ENCODE measurements around the gene BAG5. TPM values are rescaled to one million over a fixed set of nuclear protein-coding genes. Genes with fewer than 3 reads are reported as not detected.

BAG5 gene
- total and polyA plus RNA-seq, 2 of the 8 experiments (the other 6 are each of a cell fraction or from before 2014, with no cell fraction given), result 7.4 to 29.5 TPM

DNA sequence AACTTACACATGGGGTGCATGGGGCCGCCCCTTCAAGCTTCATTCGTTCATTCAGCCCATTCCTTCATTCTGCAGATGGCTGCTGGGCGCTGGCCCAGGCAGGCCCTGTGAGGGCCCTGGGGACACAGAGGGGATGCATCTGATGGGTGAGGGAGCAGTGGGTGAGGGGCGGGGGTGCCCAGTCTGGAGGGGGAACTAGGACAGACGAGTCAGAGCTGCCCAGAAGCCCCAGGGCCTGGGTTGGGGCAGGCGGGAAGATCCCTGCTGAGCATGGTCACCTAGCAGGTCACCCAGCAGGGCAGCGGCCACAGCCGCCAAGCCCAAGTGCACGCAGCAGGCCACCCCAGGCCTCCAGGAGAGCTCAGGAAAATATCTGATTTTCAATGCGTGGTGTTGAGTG lies 19.3 kb downstream of the BAG5 start:
- peak overlapping the region; percentile 97 for H2BK120ac ChIP-seq (replicated peaks; ENCODE audit: low read depth, low read length)

More for the DNA sequence above, 19.3 kb downstream of the BAG5 start:
- Histone ChIP-seq H3K14ac (ENCODE audit: insufficient read length) (no peak overlapping the region), H4K20me1 (replicated peaks in 1 of 2; ENCODE audit: control insufficient read depth in 1 of 2, insufficient read depth in 2 of 2, low read length in 2 of 2) (peaks cover 0 to 8% of the 10 kb centered on the region in 2 experiments), H2BK12ac (ENCODE audit: low read depth, low read length) (peak overlapping the region; percentile 100; the same call in 1 of the 2 replicates), H2BK15ac (ENCODE audit: low read length) (peak overlapping the region; percentile 98; the same call in 1 of the 2 replicates), H3K36me3 (ENCODE audit: control insufficient read depth in 2 of 4, insufficient read depth in 4 of 4, low read length in 3 of 4) (no peaks in the 10 kb centered on the region), H3K56ac (replicated peaks; ENCODE audit: insufficient read length, low read depth, low read length) (peak overlapping the region; percentile 32), H3K79me1 (ENCODE audit: low read depth, low read length) (no peaks in the 10 kb centered on the region), H4K91ac (replicated peaks; ENCODE audit: insufficient read length, low read length) (peak overlapping the region; percentile 100), H3K9ac (replicated peaks in 1 of 4; ENCODE audit: extremely low read depth in 1 of 4, low read depth in 3 of 4, low read length in 3 of 4) (peak overlapping the region in 2 of 4 experiments; percentile 29; a peak in 3 of 7 replicates), H3K4me2 (ENCODE audit: insufficient read depth in 1 of 2, low read depth in 2 of 2, low read length in 2 of 2) (peak overlapping the region; percentile 40 to 86), H3K27me3 (replicated peaks in 1 of 4; ENCODE audit: control insufficient read depth in 3 of 4, extremely low read depth in 1 of 4, insufficient read depth in 3 of 4, low read length in 3 of 4) (no peaks in the 10 kb centered on the region; a peak in 2 of 7 replicates), H3K4me1 (replicated peaks in 1 of 4; ENCODE audit: control insufficient read depth in 3 of 4, insufficient read depth in 4 of 4, low read length in 3 of 4) (peaks cover 0 to 34% (median 29%) of the 10 kb centered on the region in 4 experiments; a peak in 6 of 7 replicates), H3K4me3 (ENCODE audit: extremely low read depth in 1 of 4, insufficient read depth in 2 of 4, low read depth in 3 of 4, low read length in 4 of 4) (peak overlapping the region in 1 of 4 experiments; percentile 50; a peak in 2 of 8 replicates), H2BK20ac (ENCODE audit: low read length) (peak overlapping the region; percentile 100), H2AK5ac (ENCODE audit: low read depth, low read length) (peak overlapping the region; percentile 56; the same call in 1 of the 2 replicates), H3K9me3 (ENCODE audit: insufficient read depth in 2 of 2, low read depth in 1 of 2, low read length in 1 of 2) (no peaks in the 10 kb centered on the region), H3K4ac (replicated peaks; ENCODE audit: insufficient read length, low read depth, low read length) (peak overlapping the region; percentile 99), H3K23me2 (ENCODE audit: low read depth, low read length) (no peaks in the 10 kb centered on the region), H3K18ac (ENCODE audit: extremely low read depth, low read length) (peak overlapping the region; percentile 86), H4K8ac (ENCODE audit: extremely low read depth, insufficient read depth, low read length) (peak overlapping the region; percentile 93), H2BK5ac (ENCODE audit: low read depth, low read length) (peak overlapping the region; percentile 99; the same call in 1 of the 2 replicates), H3K79me2 (ENCODE audit: control insufficient read depth in 1 of 2, insufficient read depth in 2 of 2, low read length in 2 of 2) (no peaks in the 10 kb centered on the region), H3K27ac (ENCODE audit: low read depth, low read length) (peak overlapping the region; percentile 94; the same call in 1 of the 2 replicates), H4K5ac (ENCODE audit: insufficient read length, low read depth, low read length) (peak overlapping the region; percentile 80), H3K23ac (ENCODE audit: insufficient read length) (no peak overlapping the region), H2AFZ (ENCODE audit: low read length) (no peak overlapping the region)
- DNase-seq (ENCODE audit: low read depth in 1 of 2, low spot score in 2 of 2), result no peak
- 75% methylated on average over 5 of the region's 10 CpGs; no CpG with 5 or more reads in 1 of the 2 experiments for WGBS, 2 experiments (ENCODE audit: extremely low coverage in 1 of 2, insufficient coverage in 1 of 2, insufficient read length in 1 of 2, insufficient replicate concordance in 2 of 2, low coverage in 1 of 2, low lambda C conversion rate in 2 of 2, missing lambda C conversion rate in 1 of 2)
- TF ChIP-seq CEBPB (IDR thresholded peaks at IDR 0.05; ENCODE audit: low read depth, low read length), result no peak
- peak; percentile 2 for TF ChIP-seq KDM4A (IDR thresholded peaks at IDR 0.05; ENCODE audit: low read depth, low read length, severe bottlenecking)
- ChIA-PET CTCF (ENCODE audit: partially characterized antibody) (interaction anchor here (0.9 to 28.8 kb wide), 7 partner anchors 9 to 438 kb away, joined by 3 to 921 read pairs (median 4); partner anchors contain the start of genes CKB and TRMT61A), POLR2A (ENCODE audit: partially characterized antibody) (interaction anchor here (1.6 to 29.8 kb wide), 6 partner anchors 10 to 209 kb away, joined by 3 to 844 read pairs (median 20); partner anchors contain the start of genes BAG5, CKB, COA8 and EIF5)
- no peak for FAIRE-seq

All from H1 (cell line).